DND-41 (cell line): Measurements from ENCODE around the gene ARHGAP6.

Experiments used
- ATAC-seq: fragments of 200-7000 bp; cut with Tn5 transposase; 3 replicates; pipeline ENCODE4 v1.9.1; 2021; ENCODE audit warnings: low read depth; ENCODE audit not compliant: insufficient read depth
- DNase-seq: peaks from one replicate; pipeline ENCODE4 v3.0.0-alpha.2; 2020
- H2AFZ ChIP-seq: 2 replicates; pipeline ENCODE4 v1.6.0; 2012; ENCODE audit warnings: low read depth, low read length
- H3K27ac ChIP-seq: 2 replicates; pipeline ENCODE4 v1.5.1; 2012; ENCODE audit warnings: low read length, inconsistent platforms
- H3K27me3 ChIP-seq: fragments of 200-600 bp; sonication (generic); 2 replicates; pipeline ENCODE4 v1.6.0; 2012; ENCODE audit warnings: low read length, mild to moderate bottlenecking, inconsistent platforms; ENCODE audit not compliant: insufficient read depth, poor library complexity
- H3K36me3 ChIP-seq: 2 replicates; pipeline ENCODE4 v1.5.1; 2012; ENCODE audit warnings: low read length, inconsistent platforms; ENCODE audit not compliant: insufficient read depth
- H3K4me1 ChIP-seq: 2 replicates; pipeline ENCODE4 v1.5.1; 2012; ENCODE audit warnings: mild to moderate bottlenecking, low read length; ENCODE audit not compliant: insufficient read depth
- H3K4me2 ChIP-seq: 2 replicates; pipeline ENCODE4 v1.6.0; 2012; ENCODE audit warnings: mild to moderate bottlenecking, moderate library complexity, low read length, inconsistent platforms; ENCODE audit not compliant: insufficient read depth
- H3K4me3 ChIP-seq, 2 experiments: fragments of 200-600 bp in 1 of 2; shearing (Covaris generic) in 1 of 2; 2 replicates each; pipeline ENCODE4 v1.5.1; 2012 to 2016; ENCODE audit warnings: inconsistent platforms in 2 of 2, low read length in 2 of 2, mild to moderate bottlenecking in 2 of 2, low read depth in 1 of 2, moderate library complexity in 1 of 2
- H3K79me2 ChIP-seq: 2 replicates; pipeline ENCODE4 v1.6.0; 2012; ENCODE audit warnings: low read length, inconsistent platforms; ENCODE audit not compliant: insufficient read depth
- H3K9ac ChIP-seq: 2 replicates; pipeline ENCODE4 v1.6.0; 2012; ENCODE audit warnings: low read depth, mild to moderate bottlenecking, inconsistent platforms, low read length, moderate library complexity
- H3K9me3 ChIP-seq: 2 replicates; pipeline ENCODE4 v1.5.1; 2012; ENCODE audit warnings: low read length, moderate library complexity, mild to moderate bottlenecking, inconsistent platforms; ENCODE audit not compliant: insufficient read depth, severe bottlenecking
- H4K20me1 ChIP-seq: 2 replicates; pipeline ENCODE4 v1.6.0; 2012; ENCODE audit warnings: low read length; ENCODE audit not compliant: insufficient read depth
- EZH2 ChIP-seq: IDR thresholded peaks from 3 replicates; pipeline ENCODE4 v1.6.1; 2012; ENCODE audit warnings: borderline replicate concordance, low read depth, mild to moderate bottlenecking, moderate library complexity, low read length, inconsistent platforms; ENCODE audit not compliant: severe bottlenecking
- TF ChIP-seq, protein P1 (sequence below): IDR thresholded peaks from 2 replicates; pipeline ENCODE4 v1.5.1; 2012; ENCODE audit warnings: borderline replicate concordance, low read length, moderate library complexity, mild to moderate bottlenecking; ENCODE audit not compliant: poor library complexity, severe bottlenecking; ENCODE audit errors: extremely low read depth

Gene ARHGAP6

GRCh38 chrX:11386812-11387211 is 278.9 kb downstream of the ARHGAP6 start:
- Histone ChIP-seq H3K27me3 (no peaks in the 10 kb centered on the region), H3K9me3 (no peaks in the 10 kb centered on the region), H2AFZ (no peak overlapping the region), H3K79me2 (no peaks in the 10 kb centered on the region), H3K9ac (no peak overlapping the region), H3K36me3 (no peaks in the 10 kb centered on the region), H3K4me1 (no peaks in the 10 kb centered on the region), H4K20me1 (no peaks in the 10 kb centered on the region), H3K27ac (no peak overlapping the region), H3K4me2 (no peak overlapping the region), H3K4me3 (no peak overlapping the region)
- ATAC-seq (no peak), DNase-seq (no peak)
- no peak for TF ChIP-seq EZH2
- TF ChIP-seq, protein P1, sequence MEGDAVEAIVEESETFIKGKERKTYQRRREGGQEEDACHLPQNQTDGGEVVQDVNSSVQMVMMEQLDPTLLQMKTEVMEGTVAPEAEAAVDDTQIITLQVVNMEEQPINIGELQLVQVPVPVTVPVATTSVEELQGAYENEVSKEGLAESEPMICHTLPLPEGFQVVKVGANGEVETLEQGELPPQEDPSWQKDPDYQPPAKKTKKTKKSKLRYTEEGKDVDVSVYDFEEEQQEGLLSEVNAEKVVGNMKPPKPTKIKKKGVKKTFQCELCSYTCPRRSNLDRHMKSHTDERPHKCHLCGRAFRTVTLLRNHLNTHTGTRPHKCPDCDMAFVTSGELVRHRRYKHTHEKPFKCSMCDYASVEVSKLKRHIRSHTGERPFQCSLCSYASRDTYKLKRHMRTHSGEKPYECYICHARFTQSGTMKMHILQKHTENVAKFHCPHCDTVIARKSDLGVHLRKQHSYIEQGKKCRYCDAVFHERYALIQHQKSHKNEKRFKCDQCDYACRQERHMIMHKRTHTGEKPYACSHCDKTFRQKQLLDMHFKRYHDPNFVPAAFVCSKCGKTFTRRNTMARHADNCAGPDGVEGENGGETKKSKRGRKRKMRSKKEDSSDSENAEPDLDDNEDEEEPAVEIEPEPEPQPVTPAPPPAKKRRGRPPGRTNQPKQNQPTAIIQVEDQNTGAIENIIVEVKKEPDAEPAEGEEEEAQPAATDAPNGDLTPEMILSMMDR = no peak

- no peak overlapping the region for H3K4me2 ChIP-seq
- H3K9me3 ChIP-seq = no peaks in the 10 kb centered on the region
- no peak overlapping the region for H3K27ac ChIP-seq
- no peaks in the 10 kb centered on the region for H4K20me1 ChIP-seq
- H3K4me3 ChIP-seq = no peak overlapping the region
- no peak overlapping the region for H3K9ac ChIP-seq
- H3K36me3 ChIP-seq = no peaks in the 10 kb centered on the region
- no peaks in the 10 kb centered on the region for H3K79me2 ChIP-seq
- no peak for DNase-seq
- no peaks in the 10 kb centered on the region for H3K4me1 ChIP-seq
- TF ChIP-seq EZH2 = no peak
- TF ChIP-seq, protein P1 = no peak
- H3K27me3 ChIP-seq = no peaks in the 10 kb centered on the region
- H2AFZ ChIP-seq = no peak overlapping the region
- no peak for ATAC-seq
These were observed 279.7 kb downstream of the ARHGAP6 start for GRCh38 chrX:11386001-11386523.

DNA sequence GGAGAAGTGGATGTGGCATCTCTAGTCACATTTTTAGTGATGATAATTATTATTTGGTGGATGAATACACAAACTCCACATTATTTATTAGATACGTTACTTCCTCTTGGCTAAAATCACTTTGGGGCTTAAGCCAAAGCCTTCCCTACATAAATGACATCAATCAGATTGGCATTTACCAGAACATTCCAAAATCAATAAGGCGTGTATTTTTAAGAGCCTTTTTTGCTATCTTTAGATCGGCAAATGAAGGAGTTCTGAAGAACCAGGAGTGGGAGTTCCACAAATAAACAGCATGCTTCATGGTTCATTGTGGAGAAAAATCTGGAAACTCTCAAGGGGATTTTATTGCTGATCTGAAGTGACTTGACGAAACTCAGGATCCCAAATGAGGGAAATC is 282.8 kb downstream of the ARHGAP6 start:
- no peak for TF ChIP-seq EZH2
- TF ChIP-seq, protein P1 = no peak
- Histone ChIP-seq H3K27me3 (no peaks in the 10 kb centered on the region), H3K9ac (no peak overlapping the region), H2AFZ (no peak overlapping the region), H3K4me1 (no peaks in the 10 kb centered on the region), H3K4me2 (no peak overlapping the region), H4K20me1 (no peaks in the 10 kb centered on the region), H3K27ac (no peak overlapping the region), H3K4me3 (no peak overlapping the region), H3K9me3 (no peaks in the 10 kb centered on the region), H3K79me2 (no peaks in the 10 kb centered on the region), H3K36me3 (no peaks in the 10 kb centered on the region)
- DNase-seq (no peak), ATAC-seq (no peak)

- no peaks in the 10 kb centered on the region for H3K4me1 ChIP-seq
- no peaks in the 10 kb centered on the region for H4K20me1 ChIP-seq
- H3K79me2 ChIP-seq = no peaks in the 10 kb centered on the region
- H3K9ac ChIP-seq = no peak overlapping the region
- no peak overlapping the region for H3K4me2 ChIP-seq
- ATAC-seq (0 out of 3 replicates have a peak, but pooled peaks have one; percentile 62), DNase-seq (peak; percentile 8)
- H3K27me3 ChIP-seq = no peaks in the 10 kb centered on the region
- H2AFZ ChIP-seq = no peak overlapping the region
- H3K36me3 ChIP-seq = no peaks in the 10 kb centered on the region
- H3K9me3 ChIP-seq = no peaks in the 10 kb centered on the region
- no peak overlapping the region for H3K27ac ChIP-seq
- TF ChIP-seq EZH2 = no peak
- TF ChIP-seq, protein P1 = peak; percentile 49
- H3K4me3 ChIP-seq = no peak overlapping the region
These were observed 284.3 kb downstream of the ARHGAP6 start for GRCh38 chrX:11381464-11381863.
